ENCODE data around the gene CLCC1. TPM values are rescaled to one million over a fixed set of nuclear protein-coding genes. Genes with fewer than 3 reads are reported as not detected.
A peak's percentile ranks its signal among the peaks of the same experiment; 100 is the strongest.
"Not testable (repeated sequence)": the region's sequence is repeated elsewhere in the genome, so short reads cannot be mapped to it uniquely, and the experiment has no call there.

CLCC1 gene
- total RNA-seq, result 10 to 100 TPM; 23.4 to 31.5 TPM
- long read RNA-seq, donor 1, full-length matches to known transcripts, result 6 of 18 reads
- long read RNA-seq, donor 1, partial matches to known transcripts, result 2 of 18 reads
- long read RNA-seq, donor 1, other reads (novel, unspliced or antisense), result 10 of 18 reads
- long read RNA-seq, donor 2, full-length matches to known transcripts, result 6 of 41 reads
- long read RNA-seq, donor 2, partial matches to known transcripts, result 8 of 41 reads
- long read RNA-seq, donor 2, other reads (novel, unspliced or antisense), result 27 of 41 reads

- intact Hi-C loops (cut with DNase I), result no loop called here
- peak; percentile 97 for DNase-seq (ENCODE audit: low spot score)
Observed at GRCh38 chr1:108963052-108963686, at the start of gene CLCC1. Gene CLCC1, minus strand, starts transcription at chr1:108963484. Its CDS starts 13,047 bp downstream, at chr1:108950437.

DNA sequence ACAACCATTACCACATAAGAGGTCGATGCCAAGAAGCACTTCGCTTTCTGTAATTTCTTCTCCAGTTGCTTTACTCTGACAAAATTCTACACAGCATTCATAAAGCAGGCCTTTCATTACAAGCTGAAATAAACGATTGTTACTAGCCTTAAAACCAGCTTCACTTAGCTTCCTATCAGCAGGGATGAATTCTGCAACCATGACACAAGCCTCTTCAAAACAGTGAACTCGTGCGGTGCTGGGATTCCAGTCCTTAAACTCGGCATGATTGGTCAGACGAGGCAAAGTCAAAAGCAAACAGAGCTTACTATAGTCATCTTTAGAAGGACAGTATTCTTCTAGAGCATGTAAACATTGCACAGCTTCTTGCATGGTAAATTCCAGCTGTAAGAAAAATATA lies 48.1 kb upstream of the CLCC1 start:
- DNase-seq (ENCODE audit: low spot score), result no peak

GRCh38 chr1:108996622-108997021 lies 33.3 kb upstream of the CLCC1 start:
- intact Hi-C loops (cut with DNase I); DNase-seq (ENCODE audit: low spot score): not testable (repeated sequence)

More for the DNA sequence above, 48.1 kb upstream of the CLCC1 start:
- intact Hi-C loops (cut with DNase I), result no loop called here

DNA sequence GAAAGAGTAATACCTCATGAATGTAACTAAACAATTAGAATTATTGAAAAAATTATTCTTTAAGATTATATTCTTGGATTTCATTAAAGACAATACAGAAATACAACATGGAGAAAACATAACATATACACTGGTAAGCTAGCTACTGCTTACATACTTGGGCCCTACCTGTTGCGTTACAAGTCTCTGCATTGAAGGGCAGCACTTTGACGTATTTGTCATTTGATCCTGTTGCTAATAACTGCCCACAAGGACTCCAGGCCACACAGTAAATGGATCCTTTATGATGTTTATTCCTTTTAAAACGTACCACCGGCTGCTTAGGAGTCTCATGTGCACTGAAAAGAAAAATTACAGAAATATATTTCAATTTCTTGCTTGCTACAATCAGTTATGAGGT lies 19.8 kb upstream of the CLCC1 start:
- no peak for DNase-seq (ENCODE audit: low spot score)
- intact Hi-C loops (cut with DNase I), result no loop called here

GRCh38 chr1:108976658-108977057 lies 13.4 kb upstream of the CLCC1 start:
- no peak for DNase-seq (ENCODE audit: low spot score)
- intact Hi-C loops (cut with DNase I), result no loop called here

DNA sequence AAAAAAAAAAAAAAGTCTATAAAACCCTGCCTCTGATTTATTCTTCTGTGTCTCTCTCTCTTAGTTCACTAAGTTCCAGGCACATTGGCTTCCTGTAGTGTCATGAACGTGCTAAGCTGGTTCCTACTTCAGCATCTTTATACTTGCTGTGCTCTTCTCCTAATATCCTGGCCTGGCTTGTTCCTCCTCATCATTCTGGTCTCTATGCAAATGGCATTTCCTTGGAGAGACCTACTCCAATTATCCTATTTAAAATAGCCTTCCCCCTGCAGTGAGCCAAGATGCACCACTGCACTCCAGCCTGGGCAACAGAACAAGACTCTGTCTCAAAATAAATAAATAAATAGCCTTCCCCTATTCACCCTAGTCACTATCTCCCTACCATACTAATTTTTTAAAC lies 9.7 kb upstream of the CLCC1 start:
- intact Hi-C loops (cut with DNase I), result no loop called here
- no peak for DNase-seq (ENCODE audit: low spot score)

GRCh38 chr1:108969346-108969745 lies 6.1 kb upstream of the CLCC1 start:
- DNase-seq (ENCODE audit: low spot score), result no peak
- intact Hi-C loops (cut with DNase I), result no loop called here

GRCh38 chr1:108962681-108963051 lies 618 bp downstream of the CLCC1 start:
- DNase-seq (ENCODE audit: low spot score), result no peak
- intact Hi-C loops (cut with DNase I), result no loop called here

GRCh38 chr1:108961752-108962486 lies 1.4 kb downstream of the CLCC1 start:
- intact Hi-C loops (cut with DNase I), result no loop called here
- DNase-seq (ENCODE audit: low spot score), result no peak

DNA sequence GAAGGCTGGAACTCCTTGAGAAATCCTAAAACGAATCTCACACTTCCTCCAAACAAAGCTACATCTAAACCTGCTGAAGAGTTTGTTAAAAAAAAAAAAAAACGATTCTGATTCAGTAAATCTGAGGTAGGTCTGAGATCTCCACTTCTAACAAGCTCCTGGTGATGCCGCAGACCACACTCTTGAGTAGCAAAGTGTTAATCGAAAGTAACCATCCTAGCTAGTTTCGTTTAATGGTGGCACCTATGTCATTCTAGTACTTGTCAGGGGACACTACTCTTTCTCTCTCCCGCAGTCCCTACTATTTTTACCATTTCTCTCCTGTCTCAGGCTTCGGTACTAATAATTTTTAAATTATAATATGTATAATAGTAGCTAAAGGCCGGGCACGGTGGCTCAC lies 2.1 kb downstream of the CLCC1 start:
- intact Hi-C loops (cut with DNase I), result no loop called here
- DNase-seq (ENCODE audit: low spot score), result no peak

GRCh38 chr1:108960719-108961118 lies 2.6 kb downstream of the CLCC1 start:
- intact Hi-C loops (cut with DNase I), result no loop called here
- no peak for DNase-seq (ENCODE audit: low spot score)

DNA sequence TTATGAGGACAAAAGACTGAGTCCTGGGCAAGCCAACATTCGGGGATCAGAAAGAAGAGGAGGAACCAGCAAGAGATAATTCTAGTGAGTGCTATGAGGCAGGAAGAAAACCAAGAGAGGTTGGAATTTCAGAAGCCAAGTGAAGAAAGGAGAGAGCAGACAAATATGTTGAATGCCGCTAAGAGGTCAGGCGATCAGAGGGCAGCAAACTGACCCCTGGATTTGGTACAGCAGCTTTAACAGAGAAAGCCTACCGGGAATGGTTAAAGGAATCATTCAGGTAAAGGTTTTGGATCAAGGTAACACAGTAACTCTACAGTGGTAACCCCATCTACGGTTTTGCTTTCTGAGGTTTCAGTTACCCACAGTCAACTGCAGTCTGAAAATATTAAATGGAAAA lies 5.4 kb downstream of the CLCC1 start:
- intact Hi-C loops (cut with DNase I), result no loop called here
- DNase-seq (ENCODE audit: low spot score), result no peak

- intact Hi-C loops (cut with DNase I), result no loop called here
- DNase-seq (ENCODE audit: low spot score), result no peak
Observed at GRCh38 chr1:108955881-108956280, 7.4 kb downstream of the CLCC1 start.

DNA sequence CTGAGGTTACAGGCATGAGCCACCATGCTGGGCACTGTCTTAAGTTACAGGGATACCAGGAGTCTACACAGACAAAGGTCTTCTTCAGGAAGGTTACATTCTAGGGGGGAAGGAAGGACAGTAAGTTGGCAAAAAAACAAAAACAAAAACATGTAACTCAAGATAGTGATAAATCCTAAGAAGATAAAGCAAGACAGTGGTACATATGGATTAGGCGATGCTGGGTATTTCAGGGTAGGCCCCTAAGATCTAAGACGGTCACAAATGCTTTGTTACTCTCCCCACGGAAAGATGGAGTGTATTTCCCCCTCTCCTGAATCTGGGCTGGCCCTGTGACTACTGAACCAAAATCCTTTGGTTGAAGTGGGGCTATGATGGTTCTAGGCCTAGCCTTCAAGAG lies 8.2 kb downstream of the CLCC1 start:
- intact Hi-C loops (cut with DNase I), result no loop called here
- no peak for DNase-seq (ENCODE audit: low spot score)

DNA sequence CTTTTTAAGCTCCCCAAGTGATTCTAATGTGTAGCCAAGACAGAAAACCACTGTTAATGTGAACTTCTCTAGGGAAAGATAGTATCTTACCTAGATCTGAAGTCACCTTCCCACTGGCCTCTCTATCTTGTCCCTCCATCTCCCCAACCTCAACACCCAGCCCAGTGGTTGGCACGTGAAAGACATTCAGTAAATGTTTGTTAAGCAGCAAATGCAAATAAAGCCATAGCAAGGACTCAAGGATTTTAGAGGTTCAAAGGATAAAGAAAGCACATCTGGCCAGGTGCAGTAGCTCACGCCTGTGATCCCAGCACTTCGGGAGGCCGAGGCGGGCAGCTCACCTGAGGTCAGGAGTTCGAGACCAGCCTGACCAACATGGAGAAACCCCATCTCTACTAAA lies 9.8 kb downstream of the CLCC1 start:
- intact Hi-C loops (cut with DNase I), result no loop called here

GRCh38 chr1:108951242-108951641 lies 12.0 kb downstream of the CLCC1 start:
- intact Hi-C loops (cut with DNase I), result no loop called here
- DNase-seq (ENCODE audit: low spot score), result no peak

More for the DNA sequence above, 9.8 kb downstream of the CLCC1 start:
- DNase-seq (ENCODE audit: low spot score), result no peak

- no peak for DNase-seq (ENCODE audit: low spot score)
Observed at GRCh38 chr1:108949044-108949443, 14.2 kb downstream of the CLCC1 start.

DNA sequence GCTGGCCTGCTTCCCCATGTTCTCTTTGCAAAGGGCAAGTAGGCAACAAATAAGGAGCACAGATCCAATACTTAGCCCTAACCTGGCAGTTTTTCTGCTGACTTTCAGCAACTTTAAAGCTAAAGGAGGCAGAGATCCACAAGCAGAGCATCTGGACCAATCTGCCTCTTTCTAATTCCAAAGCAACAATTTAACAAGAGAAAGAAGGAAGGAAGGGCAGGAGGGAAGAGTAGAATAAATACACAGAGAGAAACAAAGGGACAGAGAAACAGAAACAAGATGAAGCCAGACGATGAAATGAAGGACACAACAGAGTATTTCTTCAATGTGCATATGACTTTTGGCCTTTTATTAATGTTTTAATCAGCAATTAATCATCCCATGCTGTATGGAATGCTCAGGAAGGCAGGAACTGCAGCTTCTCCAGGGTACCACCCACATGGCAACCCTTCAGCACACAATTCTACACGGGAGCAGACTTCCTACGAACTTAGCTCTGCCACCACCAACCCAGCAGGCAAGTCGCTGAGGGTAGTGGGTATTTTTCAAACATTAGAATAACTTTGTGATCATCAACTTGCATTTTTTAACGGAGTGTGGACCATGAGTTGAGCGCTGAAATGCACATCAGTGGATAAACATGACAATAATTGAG lies 15.3 kb downstream of the CLCC1 start:
- intact Hi-C loops (cut with DNase I), result no loop called here
- DNase-seq (ENCODE audit: low spot score), result no peak

More at GRCh38 chr1:108949044-108949443, 14.2 kb downstream of the CLCC1 start:
- intact Hi-C loops (cut with DNase I), result no loop called here

DNA sequence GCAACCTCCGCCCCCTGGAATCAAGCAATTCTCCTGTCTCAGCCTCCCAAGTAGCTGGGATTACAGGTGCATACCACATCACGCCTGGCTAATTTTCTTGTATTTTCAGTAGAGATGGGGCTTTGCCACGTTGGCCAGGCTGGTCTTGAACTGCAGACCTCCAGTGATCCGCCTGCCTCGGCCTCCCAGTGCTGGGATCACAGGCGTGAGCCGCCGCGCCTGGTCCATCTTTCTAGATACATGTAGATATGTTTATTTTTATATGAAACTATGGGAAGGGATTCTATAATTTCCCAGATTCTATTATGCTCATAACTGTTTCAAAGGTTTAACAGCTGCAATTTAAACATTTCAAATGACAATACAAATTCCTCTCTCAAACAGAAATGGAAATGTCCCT lies 27.1 kb downstream of the CLCC1 start:
- no peak for DNase-seq (ENCODE audit: low spot score)
- intact Hi-C loops (cut with DNase I), result no loop called here

- intact Hi-C loops (cut with DNase I), result no loop called here
- no peak for DNase-seq (ENCODE audit: low spot score)
Observed at GRCh38 chr1:108933944-108934343, 29.3 kb downstream of the CLCC1 start.
